Ecto neural progenitor cell (in vitro differentiated cells): ENCODE measurements around the gene SAMD11.
"Not testable (repeated sequence)": the region's sequence is repeated elsewhere in the genome, so short reads cannot be mapped to it uniquely, and the experiment has no call there.

ENCODE experiments used
- DNase-seq: peaks from one replicate; pipeline ENCODE4 v3.0.0-alpha.2; 2018; ENCODE audit warnings: low spot score

The SAMD11 gene

GRCh38 chr1:945688-946556 is 22.2 kb downstream of the SAMD11 start:
- DNase-seq = no peak

- DNase-seq = not testable (repeated sequence)
These were observed 23.1 kb downstream of the SAMD11 start for GRCh38 chr1:946811-947210.

DNA sequence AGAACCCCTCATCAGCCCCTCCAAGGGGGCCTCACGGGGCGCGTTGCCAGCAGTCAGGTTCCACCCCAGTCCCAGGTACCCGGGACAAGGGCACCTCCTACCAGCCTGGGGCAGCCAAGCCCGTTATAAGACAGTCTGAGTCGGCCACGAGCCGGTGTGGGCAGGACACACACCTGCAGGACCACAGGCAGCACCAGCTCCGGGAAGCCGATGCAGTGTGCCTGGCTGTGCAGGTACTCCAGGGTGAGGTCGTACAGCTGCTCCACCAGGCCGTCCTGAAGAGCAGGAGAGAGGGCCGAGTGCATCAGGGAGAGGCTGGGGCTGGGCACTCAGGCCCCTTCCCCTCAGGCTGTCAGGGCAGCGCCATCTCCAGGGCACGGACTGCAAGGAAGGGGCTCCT is 24.2 kb downstream of the SAMD11 start:
- no peak for DNase-seq

- DNase-seq = no peak
These were observed 26.5 kb downstream of the SAMD11 start for GRCh38 chr1:950268-950667.

DNA sequence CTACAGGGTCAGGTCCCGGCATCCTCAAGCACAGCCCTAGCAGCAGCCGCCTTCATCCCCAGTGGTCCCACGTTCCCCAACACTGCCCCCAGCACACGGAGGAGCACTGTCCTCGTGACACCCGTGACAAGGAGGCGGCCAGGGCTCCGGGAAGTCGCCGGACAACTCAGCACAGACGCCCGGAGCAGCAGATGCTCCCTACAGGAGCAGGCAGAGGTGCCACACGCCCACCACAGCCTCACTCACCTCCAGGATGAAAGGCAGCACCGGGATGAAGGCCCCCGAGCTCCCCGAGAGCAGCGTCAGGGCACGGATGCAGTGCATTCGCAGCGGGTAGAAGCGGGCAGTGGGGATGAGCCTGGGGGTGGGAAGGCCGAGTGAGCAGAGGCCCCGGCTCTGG is 27.2 kb downstream of the SAMD11 start:
- no peak for DNase-seq

- no peak for DNase-seq
These were observed 27.6 kb downstream of the SAMD11 start for GRCh38 chr1:951364-951763.

- no peak for DNase-seq
These were observed 28.5 kb downstream of the SAMD11 start for GRCh38 chr1:952201-952600.

DNA sequence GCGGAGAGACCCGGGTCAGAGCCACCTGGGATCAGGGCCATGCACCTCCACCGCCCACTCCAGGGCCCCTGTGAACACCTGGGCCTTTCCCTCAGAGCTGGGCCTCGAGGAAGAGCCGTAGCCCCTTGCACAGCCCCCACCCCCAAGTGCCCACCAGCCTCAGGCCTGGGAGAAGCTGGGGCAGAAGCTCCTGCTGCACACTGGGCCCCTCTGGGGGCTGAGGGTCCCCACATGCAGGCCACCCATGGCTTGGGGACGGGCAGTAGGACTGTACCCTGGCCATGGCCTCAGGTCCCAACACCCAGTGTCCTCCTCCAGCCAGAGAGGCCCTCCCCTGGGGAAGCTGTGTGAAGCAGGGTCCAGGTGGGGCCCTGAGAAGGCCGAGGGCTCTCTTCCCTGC is 28.9 kb downstream of the SAMD11 start:
- no peak for DNase-seq

DNA sequence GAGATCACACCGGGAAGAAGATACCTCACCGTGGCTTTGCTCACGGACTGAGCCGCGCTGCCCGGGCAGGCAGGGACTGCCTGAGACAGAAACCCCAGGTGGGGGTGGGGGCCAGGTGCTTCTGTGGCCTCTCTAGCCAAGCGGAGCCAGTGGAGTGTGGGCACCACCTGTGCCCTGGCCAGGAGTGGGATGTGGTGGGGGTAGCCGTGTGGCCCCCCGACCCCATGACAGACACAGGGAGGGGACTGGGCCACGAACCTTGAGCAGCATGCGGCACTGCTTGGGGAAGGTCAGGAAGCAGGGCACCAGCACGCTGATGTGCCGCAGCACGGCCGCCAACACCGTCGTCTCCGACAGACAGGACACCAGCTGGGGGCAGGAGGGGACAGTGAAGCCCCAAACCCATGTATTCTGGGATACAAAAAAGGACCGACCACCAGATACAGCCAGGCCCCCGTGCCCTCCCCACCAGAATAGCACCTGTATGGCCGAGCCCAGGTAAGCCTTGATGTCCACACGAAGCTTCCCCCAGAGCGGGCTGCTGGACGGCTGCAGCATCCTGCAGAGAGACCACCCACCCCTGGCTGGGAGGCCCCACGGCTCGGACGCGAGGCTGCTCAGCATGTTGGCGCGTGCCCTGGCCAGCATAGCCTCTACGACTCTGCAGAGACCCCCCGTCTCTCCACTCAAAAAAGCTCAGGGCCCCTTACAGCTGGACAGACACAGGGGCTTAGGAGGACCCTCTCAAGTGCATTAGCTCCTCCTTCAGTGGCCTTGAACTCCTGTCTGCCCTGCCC is 30.0 kb downstream of the SAMD11 start:
- no peak for DNase-seq

- no peak for DNase-seq
These were observed 31.2 kb downstream of the SAMD11 start for GRCh38 chr1:954927-955326.

DNA sequence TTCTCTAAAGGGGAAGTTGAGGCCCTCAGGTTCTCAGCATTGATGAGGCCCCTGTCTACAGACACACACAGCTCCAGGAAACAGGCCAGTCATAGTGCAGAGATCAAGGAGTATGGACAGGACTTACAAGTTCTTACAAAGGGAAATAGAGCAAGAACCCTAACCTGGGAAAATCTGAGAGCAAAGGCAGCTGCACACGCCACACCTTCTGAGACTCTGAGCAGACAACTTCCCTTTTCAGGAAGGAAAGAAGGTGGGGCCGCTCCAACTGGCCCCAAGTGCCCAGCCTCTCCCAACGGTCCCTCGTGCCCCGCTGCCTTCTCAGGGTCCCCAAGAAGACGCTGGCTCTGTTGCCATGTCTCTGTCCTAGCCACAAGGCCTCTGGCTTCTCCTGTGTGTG is 31.8 kb downstream of the SAMD11 start:
- DNase-seq = no peak

GRCh38 chr1:956636-957035 is 32.9 kb downstream of the SAMD11 start:
- DNase-seq = no peak

- DNase-seq = peak; percentile 97
These were observed 35.4 kb downstream of the SAMD11 start, which contains the start of gene NOC2L for GRCh38 chr1:958823-959730. TSS of gene NOC2L (minus strand) at chr1:959256. CDS start at chr1:959240, 16 bp downstream.

- no peak for DNase-seq
These were observed 36.1 kb downstream of the SAMD11 start for GRCh38 chr1:959731-960362.

GRCh38 chr1:960363-961131 is 36.8 kb downstream of the SAMD11 start, which contains the start of gene KLHL17:
TSS of gene KLHL17 (plus strand) at chr1:960584. CDS start at chr1:960694, 110 bp downstream.
- DNase-seq = peak; percentile 88

DNA sequence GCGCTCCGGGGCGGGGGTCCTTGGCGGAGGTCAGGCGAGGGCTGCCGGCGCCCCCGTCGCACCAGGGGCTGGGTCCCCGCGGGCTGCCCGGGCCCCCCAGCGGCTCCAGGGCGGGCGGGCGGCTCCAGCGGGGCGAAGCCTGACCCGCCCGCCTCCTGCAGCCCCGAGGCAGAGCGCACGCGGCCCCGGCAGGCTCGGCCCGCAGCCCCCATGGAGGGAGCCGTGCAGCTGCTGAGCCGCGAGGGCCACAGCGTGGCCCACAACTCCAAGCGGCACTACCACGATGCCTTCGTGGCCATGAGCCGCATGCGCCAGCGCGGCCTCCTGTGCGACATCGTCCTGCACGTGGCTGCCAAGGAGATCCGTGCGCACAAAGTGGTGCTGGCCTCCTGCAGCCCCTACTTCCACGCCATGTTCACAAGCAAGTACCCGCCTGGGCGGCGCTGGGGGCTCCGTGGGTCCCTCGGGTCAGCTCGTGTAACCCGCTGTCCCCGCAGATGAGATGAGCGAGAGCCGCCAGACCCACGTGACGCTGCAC is 37.5 kb downstream of the SAMD11 start:
- no peak for DNase-seq

DNA sequence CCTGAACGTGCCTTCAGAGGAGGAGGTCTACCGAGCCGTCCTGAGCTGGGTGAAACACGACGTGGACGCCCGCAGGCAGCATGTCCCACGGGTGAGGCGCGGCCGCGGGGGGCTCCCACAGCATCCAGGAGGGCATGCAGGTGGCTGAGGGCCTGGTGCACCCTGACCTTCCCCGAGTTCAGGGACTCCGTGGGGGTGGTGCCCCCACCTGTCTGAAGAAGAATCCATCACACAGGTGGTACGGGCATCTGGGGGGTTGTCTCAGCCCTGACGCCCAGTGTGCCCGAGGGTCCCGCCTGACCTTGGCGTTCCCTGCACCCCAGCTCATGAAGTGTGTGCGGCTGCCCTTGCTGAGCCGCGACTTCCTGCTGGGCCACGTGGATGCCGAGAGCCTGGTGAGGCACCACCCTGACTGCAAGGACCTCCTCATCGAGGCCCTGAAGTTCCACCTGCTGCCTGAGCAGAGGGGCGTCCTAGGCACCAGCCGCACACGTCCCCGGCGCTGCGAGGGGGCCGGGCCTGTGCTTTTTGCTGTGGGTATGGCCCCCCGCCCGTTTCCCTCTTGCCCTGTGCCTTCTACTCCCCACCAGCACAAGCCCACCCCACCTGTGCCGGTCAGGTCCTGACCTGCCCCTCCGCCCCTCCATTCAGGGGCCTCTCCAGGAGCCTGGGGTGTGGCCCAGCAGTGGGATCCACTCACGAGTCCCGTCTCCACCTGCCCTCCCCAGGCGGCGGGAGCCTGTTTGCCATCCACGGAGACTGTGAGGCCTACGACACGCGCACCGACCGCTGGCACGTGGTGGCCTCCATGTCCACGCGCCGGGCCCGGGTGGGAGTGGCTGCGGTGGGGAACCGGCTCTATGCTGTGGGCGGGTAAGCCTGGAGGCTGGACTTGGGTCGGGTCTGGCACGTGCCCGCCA is 38.9 kb downstream of the SAMD11 start:
- DNase-seq = no peak

DNA sequence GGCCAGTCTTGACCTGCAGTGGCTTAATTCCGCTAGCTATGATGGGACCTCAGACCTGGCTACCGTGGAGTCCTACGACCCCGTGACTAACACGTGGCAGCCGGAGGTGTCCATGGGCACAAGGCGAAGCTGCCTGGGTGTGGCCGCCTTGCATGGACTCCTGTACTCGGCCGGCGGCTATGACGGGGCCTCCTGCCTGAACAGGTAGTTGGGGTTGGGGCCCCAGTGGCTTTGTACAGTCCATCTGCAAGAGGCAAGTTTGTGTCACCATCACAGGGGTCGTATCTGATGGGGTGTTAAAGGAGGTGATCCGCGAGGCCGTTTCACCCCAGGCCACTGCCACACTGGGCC is 39.6 kb downstream of the SAMD11 start:
- no peak for DNase-seq

DNA sequence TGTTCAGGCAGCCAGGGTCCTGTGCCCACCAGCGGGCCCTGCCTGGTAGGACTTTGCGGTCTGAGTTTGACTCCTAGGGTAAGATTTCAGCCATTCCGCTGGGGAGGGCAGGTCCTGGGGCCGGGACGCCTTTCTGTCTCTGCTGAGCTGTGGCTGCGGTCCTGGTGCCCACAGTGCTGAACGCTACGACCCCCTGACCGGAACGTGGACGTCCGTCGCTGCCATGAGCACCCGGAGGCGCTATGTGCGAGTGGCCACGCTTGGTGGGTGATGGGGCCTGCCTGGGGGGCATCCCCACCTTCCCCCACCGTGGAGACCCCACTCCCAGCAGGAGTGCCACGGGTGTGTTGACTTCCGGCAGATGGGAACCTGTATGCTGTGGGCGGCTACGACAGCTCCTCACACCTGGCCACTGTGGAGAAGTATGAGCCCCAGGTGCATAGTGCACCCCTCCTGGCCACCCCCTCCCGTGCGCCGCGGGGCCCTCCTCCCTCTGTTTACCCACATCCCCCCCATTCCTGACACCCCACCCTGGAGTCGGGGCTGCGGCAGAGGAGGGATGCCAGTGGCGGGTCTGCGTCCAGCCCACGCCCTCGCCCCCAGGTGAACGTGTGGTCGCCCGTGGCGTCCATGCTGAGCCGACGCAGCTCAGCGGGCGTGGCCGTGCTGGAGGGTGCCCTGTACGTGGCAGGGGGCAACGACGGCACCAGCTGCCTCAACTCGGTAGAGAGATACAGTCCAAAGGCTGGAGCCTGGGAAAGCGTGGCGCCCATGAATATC is 40.2 kb downstream of the SAMD11 start:
- no peak for DNase-seq
